AG20443 (cell line): ENCODE results near the gene CLNK.

ENCODE experiments used
- DNase-seq: peaks from one replicate; pipeline ENCODE4 v3.0.0; 2012; ENCODE audit warnings: low spot score, mixed read lengths

Gene CLNK, protein sequence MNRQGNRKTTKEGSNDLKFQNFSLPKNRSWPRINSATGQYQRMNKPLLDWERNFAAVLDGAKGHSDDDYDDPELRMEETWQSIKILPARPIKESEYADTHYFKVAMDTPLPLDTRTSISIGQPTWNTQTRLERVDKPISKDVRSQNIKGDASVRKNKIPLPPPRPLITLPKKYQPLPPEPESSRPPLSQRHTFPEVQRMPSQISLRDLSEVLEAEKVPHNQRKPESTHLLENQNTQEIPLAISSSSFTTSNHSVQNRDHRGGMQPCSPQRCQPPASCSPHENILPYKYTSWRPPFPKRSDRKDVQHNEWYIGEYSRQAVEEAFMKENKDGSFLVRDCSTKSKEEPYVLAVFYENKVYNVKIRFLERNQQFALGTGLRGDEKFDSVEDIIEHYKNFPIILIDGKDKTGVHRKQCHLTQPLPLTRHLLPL

GRCh38 chr4:10684631-10685030 is at the start of gene CLNK:
Gene CLNK (minus strand): TSS chr4:10684768. CDS start chr4:10667869, 16,899 bp downstream.
- no peak for DNase-seq

- no peak for DNase-seq
Observed at GRCh38 chr4:10733481-10734062, 49.0 kb upstream of the CLNK start.

GRCh38 chr4:10732914-10733415 is 48.4 kb upstream of the CLNK start:
- no peak for DNase-seq

DNA sequence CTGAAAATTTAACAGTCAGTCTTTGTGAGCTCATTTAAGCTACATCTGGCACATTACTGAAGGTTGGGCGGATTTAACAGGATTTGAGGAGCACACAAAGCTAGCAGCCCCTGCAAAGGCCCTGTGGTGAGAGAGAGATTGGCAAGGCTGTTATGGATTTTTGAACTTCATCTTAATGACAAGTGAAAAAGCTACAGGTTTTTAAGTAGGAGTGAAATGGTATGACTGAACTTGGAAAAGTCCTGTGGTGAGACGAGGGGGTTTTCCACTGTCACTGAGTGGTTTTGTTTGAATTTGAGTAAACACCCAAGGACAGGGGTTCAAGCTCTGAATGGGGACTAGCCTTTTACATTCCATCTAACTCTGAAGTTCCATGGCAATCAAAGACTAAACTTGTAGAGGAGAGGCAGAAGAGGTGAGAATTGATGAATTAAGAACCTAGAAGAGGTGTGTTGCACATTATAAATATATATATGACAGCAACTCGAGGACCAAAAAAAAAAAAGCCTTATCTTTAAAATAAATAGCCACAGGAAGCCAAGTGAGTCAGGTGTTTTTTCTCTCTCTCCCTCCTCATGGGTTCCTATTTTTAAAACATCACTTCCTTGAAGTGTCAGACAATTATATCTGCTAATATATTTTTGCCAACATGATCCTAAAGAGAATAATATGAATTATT is 47.8 kb upstream of the CLNK start:
- no peak for DNase-seq

DNA sequence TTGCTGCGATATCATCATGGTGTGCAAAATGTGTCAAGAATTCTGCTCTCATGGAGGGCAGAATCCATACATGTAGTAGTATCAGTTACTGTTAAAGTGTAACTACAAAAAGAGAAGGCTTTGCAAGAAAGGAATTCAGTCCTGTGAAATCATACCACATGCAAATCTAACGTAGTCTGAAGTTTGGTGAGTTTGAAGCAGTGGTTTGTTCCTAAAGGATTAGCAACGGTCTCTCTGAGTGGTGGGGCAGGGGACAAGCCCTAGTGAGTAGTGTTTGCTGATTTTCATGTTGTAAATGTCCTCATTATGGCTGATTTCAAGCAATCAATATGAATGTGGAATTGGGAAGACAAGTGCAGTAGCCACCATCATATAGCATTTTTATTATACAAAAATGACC is 47.1 kb upstream of the CLNK start:
- DNase-seq, result no peak

- no peak for DNase-seq
Observed at GRCh38 chr4:10731162-10731561, 46.6 kb upstream of the CLNK start.

DNA sequence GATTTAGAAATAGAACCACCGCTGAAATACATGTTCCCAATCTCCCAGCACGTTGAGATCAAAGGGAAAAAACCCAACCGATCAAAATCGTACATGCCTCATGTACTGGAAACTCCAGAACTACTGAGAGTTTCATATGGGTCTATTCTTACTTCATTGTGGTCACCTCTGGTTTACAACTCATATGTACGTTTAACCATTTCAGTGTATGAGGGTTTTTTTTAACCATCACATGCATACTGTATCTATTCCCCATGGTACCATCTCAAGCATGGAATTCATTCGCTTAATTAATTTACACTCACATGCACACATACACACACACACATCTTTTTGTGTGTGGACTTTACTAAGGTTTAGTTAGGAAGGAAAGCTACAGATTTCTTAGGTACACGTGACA is 46.0 kb upstream of the CLNK start:
- DNase-seq, result no peak

GRCh38 chr4:10730019-10730418 is 45.5 kb upstream of the CLNK start:
- no peak for DNase-seq

- DNase-seq, result no peak
Observed at GRCh38 chr4:10729366-10729765, 44.8 kb upstream of the CLNK start.

DNA sequence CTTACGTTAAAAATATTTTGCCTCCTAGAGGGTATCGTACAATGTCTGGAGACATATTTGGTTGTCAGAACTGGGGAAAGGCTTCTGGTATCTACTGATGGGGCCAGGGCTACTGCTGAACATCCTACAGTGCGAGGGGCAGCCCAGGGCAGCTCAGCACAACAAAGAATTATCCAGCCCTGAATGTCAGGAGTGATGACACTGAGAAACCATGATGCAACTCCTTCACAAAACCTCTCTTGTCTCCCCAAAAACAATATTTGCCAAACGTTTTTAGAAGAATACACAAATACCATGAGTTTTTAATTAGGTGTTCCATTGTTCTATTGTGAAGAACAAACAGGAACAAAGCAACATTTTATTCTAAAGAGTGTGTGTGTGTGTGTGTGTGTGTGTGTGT is 43.4 kb upstream of the CLNK start:
- no peak for DNase-seq

DNA sequence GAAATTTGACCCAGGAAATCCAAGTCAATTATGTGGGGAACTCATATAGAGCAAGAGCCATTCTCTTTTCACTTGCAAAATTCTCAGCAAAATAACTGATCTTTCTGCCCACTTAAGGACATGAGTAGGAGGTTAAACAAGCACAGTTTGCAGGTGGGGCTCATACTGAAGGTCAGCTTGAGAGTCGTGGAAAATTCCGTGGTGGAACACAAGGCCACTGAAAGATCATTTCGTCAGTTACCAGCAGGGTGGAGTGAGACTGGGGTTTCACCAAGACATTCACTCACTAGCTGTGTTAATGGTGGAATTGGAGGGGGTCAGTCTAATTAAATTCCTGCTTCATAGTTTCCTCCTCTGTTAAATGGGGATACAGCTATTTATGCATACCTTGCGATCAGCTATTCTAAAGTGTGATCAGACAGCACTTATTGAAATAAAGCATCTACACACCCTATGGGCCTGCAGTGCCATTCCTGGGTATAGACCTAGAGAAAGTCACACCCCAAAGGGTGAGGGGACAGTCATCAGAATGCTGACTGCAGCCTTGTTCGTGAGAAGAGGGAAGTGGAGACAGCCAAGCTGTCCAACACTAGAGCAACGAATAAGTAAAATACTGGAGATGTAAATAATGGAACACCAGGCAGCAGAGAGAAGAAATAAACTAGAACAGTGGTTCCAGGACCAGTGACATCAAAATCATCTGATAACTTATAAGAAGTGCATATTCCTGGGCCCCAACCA is 42.7 kb upstream of the CLNK start:
- no peak for DNase-seq

DNA sequence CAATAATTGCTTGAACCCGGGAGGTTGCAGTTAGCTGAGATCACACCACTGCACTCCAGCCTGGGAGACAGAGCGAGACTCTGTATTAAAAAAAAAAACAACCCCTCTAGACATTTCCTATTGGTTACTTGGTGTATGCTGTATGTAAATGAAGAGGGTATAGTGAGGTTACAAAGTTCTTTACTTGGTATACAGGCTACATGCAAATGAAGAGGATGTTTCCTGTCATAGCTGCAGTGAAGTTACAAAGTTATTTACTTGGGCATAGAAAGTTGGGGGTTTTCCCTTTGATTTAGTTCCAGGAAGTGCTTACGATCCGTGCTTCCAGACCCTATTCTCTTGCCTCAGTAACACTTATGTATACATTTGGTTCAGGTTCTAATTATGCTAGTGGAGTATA is 38.4 kb upstream of the CLNK start:
- DNase-seq, result no peak

- DNase-seq, result no peak
Observed at GRCh38 chr4:10721616-10722015, 37.0 kb upstream of the CLNK start.

DNA sequence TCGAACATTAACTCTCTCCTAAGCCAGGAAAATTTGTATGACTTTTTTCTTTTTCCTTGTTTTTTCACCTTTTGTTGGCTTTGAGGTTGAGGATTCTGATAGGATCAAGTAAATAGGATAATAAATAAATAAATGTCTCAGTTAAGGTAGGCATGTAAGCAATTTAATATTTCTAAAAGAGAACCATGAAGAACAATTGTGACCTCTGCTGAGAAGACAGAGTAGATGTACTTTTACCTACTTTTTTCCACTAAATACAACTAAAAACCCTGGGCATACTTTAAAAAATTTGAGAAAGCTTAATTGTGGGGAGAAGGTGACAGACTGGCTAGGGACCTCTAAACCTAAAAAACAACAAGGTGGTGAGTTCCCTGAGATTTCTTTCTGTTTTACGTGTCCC is 31.6 kb upstream of the CLNK start:
- no peak for DNase-seq

- no peak for DNase-seq
Observed at GRCh38 chr4:10715696-10716095, 31.1 kb upstream of the CLNK start.

GRCh38 chr4:10715135-10715534 is 30.6 kb upstream of the CLNK start:
- no peak for DNase-seq

- no peak for DNase-seq
Observed at GRCh38 chr4:10713591-10713990, 29.0 kb upstream of the CLNK start.

DNA sequence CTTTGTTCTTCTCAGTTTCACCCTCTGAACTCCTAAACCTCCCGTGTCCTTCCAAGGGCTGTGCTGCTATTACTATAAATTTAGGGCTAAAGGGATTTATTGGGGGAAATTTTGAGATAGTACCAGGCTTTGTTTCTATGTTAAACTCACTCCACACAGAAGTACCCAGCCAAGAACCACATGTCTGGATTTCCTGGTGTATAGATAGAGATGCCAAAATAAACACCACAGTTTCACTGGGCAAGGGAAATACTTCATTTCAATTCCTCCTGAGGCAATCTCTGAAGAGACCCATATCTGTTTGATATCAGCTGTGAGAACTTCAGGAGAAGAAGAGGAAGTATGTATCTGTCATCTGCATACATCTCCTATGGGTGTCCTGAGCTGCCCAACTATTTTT is 21.7 kb upstream of the CLNK start:
- DNase-seq, result no peak

- no peak for DNase-seq
Observed at GRCh38 chr4:10704430-10704810, 19.9 kb upstream of the CLNK start.

GRCh38 chr4:10703766-10704429 is 19.3 kb upstream of the CLNK start:
- no peak for DNase-seq

DNA sequence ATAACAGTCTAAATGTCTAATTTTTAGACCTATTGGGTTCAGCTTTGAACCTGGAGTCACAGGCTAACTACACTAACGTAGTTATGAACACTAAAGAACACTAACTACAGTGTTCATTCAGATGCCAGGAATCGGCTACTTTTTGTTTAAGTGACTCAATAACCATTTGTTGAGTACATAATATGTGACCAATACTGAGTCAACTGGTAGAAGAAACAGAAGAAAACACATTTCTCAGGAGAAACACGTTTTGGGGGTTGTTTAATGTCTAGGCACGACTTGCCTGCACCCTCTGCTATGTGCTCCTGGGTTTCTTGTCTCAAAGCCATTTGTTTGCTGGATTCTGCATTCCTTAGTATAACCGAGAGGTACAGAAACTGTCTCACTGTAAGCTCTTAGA is 18.6 kb upstream of the CLNK start:
- DNase-seq, result no peak
